GM12872 (cell line): ENCODE data around the gene OTULINL.

Source experiments
- CTCF ChIP-seq: IDR thresholded peaks from 3 replicates; pipeline ENCODE4 v1.5.1; 2011; ENCODE audit warnings: low read depth, mild to moderate bottlenecking, low read length, moderate library complexity; ENCODE audit not compliant: insufficient read depth

OTULINL gene

GRCh38 chr5:14608169-14608568 is 26.6 kb downstream of the OTULINL start:
- no peak for TF ChIP-seq CTCF

DNA sequence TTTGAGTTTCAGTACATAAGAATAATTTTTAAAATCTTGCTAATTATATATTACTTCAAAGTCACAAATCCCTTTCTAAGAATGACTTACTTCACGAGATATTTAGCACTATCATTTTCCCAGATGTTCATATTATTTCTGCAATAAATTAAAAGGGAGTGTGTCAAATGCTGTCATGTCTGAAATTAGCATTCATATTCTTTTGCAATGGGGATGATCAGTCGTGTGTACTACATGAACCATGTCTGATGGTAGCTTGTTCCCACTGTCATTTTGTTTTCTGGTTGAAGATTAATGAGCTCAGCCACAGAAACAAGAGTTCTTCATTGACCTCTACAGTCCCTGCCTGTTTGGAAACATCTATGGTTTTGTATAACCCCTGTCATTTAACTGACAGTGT is 30.1 kb downstream of the OTULINL start:
- no peak for TF ChIP-seq CTCF

DNA sequence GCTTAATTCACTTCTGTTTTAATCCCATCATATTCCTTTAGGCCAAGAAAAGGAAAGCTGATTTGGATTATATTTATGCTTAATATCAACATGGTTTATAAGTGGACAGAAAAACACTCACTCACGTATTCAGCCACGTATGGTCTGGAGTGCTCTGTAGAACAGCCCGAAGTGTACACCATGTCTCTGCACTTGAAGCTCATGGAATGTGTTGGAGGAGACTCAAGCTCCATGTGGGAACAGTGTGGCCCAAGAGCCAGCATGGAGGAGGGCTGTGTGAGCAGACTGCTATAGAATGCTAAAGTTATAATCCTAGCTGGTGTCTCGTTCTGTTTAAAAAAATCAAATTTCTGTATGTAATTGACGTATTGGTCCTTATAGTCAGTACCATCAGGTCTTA is 32.9 kb downstream of the OTULINL start:
- TF ChIP-seq CTCF = no peak

DNA sequence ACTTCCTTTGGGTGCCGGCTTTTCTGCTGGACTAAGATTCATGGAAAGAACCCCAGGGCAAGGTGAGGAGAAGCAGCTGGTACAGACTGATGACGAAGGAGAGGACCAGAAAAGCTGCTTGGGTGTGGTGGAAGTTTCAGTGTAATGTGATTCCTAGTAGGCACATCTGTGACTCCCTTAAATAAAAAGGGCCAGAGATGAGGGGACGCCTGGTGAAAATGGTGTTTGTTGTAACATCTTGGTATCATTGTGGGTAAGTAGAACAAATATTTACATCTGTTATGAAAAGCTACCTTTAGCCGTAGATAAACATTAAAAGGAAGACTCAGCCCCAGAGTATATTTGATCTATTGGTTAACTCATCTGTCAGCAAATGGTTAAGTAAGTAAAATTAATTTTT is 33.8 kb downstream of the OTULINL start:
- no peak for TF ChIP-seq CTCF

GRCh38 chr5:14617441-14617840 is 35.8 kb downstream of the OTULINL start:
- TF ChIP-seq CTCF = no peak

DNA sequence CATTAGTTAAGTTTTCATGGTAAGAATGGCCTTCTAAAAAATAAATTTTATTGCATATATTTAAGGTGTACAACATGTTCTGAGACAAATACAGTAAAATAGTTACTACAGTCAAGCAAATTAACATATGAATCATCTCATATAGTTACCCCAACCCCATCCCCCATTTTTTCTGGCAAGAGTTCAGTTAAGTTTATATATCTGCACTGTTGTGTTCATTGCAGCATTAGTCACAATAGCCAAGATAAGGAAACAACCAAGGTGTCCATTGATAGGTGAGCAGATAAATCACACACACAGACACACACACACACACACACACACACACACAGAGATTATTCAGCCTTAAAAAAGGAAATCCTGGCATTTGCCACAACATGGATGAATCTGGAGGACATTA is 45.7 kb downstream of the OTULINL start:
- TF ChIP-seq CTCF = no peak

- TF ChIP-seq CTCF = no peak
Observed at GRCh38 chr5:14628346-14628745, 46.8 kb downstream of the OTULINL start.

GRCh38 chr5:14630671-14631070 is 49.1 kb downstream of the OTULINL start:
- TF ChIP-seq CTCF = no peak
